Non-pigmented ciliary epithelial cell (primary cell): Measurements from ENCODE around the gene GUCY2D.

Source experiments
- DNase-seq: peaks from one replicate; pipeline ENCODE4 v3.0.0-alpha.2; 2010; ENCODE audit warnings: low read depth

GUCY2D gene

GRCh38 chr17:8016632-8017424, 14.4 kb downstream of the GUCY2D start:
- no peak for DNase-seq

- no peak for DNase-seq
These were observed 16.0 kb downstream of the GUCY2D start for GRCh38 chr17:8018436-8018835.

GRCh38 chr17:8019166-8019565, 16.8 kb downstream of the GUCY2D start:
- no peak for DNase-seq

- no peak for DNase-seq
These were observed 17.5 kb downstream of the GUCY2D start for GRCh38 chr17:8019665-8020650.

- DNase-seq, result no peak
These were observed 18.6 kb downstream of the GUCY2D start for GRCh38 chr17:8020776-8021564.

GRCh38 chr17:8021565-8022359, 19.3 kb downstream of the GUCY2D start:
- no peak for DNase-seq

- peak; percentile 9 for DNase-seq
These were observed 20.1 kb downstream of the GUCY2D start for GRCh38 chr17:8022360-8023003.

GRCh38 chr17:8024161-8024560, 21.7 kb downstream of the GUCY2D start:
- peak; percentile 9 for DNase-seq

GRCh38 chr17:8025176-8025911, 22.9 kb downstream of the GUCY2D start:
- no peak for DNase-seq

GRCh38 chr17:8029121-8029520, 26.7 kb downstream of the GUCY2D start:
- peak; percentile 6 for DNase-seq

GRCh38 chr17:8031261-8031661, 28.8 kb downstream of the GUCY2D start:
- DNase-seq, result no peak

- no peak for DNase-seq
These were observed 29.5 kb downstream of the GUCY2D start for GRCh38 chr17:8031950-8032349.

- no peak for DNase-seq
These were observed 30.0 kb downstream of the GUCY2D start for GRCh38 chr17:8032442-8032841.

- no peak for DNase-seq
These were observed 36.7 kb downstream of the GUCY2D start, which contains the start of gene ALOX15B for GRCh38 chr17:8038954-8039610. ALOX15B (plus strand) TSS chr17:8039059; CDS start chr17:8039156, 97 bp downstream.

- no peak for DNase-seq
These were observed 37.3 kb downstream of the GUCY2D start for GRCh38 chr17:8039611-8040168.

GRCh38 chr17:8041249-8041928, 39.0 kb downstream of the GUCY2D start:
- DNase-seq, result peak; percentile 47

GRCh38 chr17:8041979-8042378, 39.6 kb downstream of the GUCY2D start:
- no peak for DNase-seq
